Peyer's patch (tissue), 4 donors: ENCODE measurements around the gene USO1. TPM values are rescaled to one million over a fixed set of nuclear protein-coding genes. Genes with fewer than 3 reads are reported as not detected.
A peak's percentile ranks its signal among the peaks of the same experiment; 100 is the strongest.

Experiments used
- DNase-seq, 3 donors: peaks; one replicate each; pipeline ENCODE4 v3.0.0-alpha.2; 2017 to 2019
- H3K27ac ChIP-seq, 4 donors: fragments of 200-600 bp; sonication (generic); one replicate each; pipeline ENCODE4 v1.5.1; 2016 to 2019
- H3K27me3 ChIP-seq, 2 donors: fragments of 200-600 bp; sonication (generic); one replicate each; pipeline ENCODE4 v1.5.1; 2019
- H3K36me3 ChIP-seq, 3 donors: fragments of 200-600 bp; sonication (generic); one replicate each; pipeline ENCODE4 v1.5.1; 2016 to 2019
- H3K4me1 ChIP-seq, 4 donors: fragments of 200-600 bp; sonication (generic); one replicate each; pipeline ENCODE4 v1.5.1; 2016 to 2019
- H3K4me3 ChIP-seq, 4 donors: fragments of 200-600 bp; sonication (generic); 1 replicate in 3 of 4; 2 replicates in 1 of 4; pipeline ENCODE4 v1.5.1; 2016 to 2019; ENCODE audit warnings: mild to moderate bottlenecking in 1 of 4
- H3K9me3 ChIP-seq, 4 donors: fragments of 200-600 bp; sonication (generic); one replicate each; pipeline ENCODE4 v1.5.1; 2016 to 2019; ENCODE audit warnings: mild to moderate bottlenecking in 1 of 4
- CTCF ChIP-seq, 6 experiments: fragments of 450-650 bp in 4 of 6; fragments of 200-600 bp in 2 of 6; sonication (generic) in 1 of 6; IDR thresholded peaks; one replicate each; pipeline ENCODE4 v1.5.1; 2017 to 2019; ENCODE audit warnings: antibody characterized with exemption in 6 of 6, mild to moderate bottlenecking in 3 of 6, moderate library complexity in 1 of 6
- POLR2A ChIP-seq, 2 donors: fragments of 450-650 bp; IDR thresholded peaks; one replicate each; pipeline ENCODE4 v1.5.1; 2017; ENCODE audit warnings: antibody characterized with exemption in 2 of 2, mild to moderate bottlenecking in 2 of 2, moderate library complexity in 2 of 2
- total RNA-seq, 4 donors: library from RNA; depleted of rRNA; stranded (reverse); fragments of >200 nt; gene quantifications; one replicate each; pipeline ENCODE4 v1.1.0, GENCODE V29; 2016

The USO1 gene
- total RNA-seq, 4 donors from 2014 or later: 34.5 to 106 (median 48.2) TPM

- Histone ChIP-seq H3K36me3 (no peaks in the 10 kb centered on the region), H3K4me3 (no peak overlapping the region), H3K4me1 (peaks cover 0 to 7% (median 0%) of the 10 kb centered on the region in 4 donors), H3K27ac (peak overlapping the region in 1 of 4 donors; percentile 5), H3K27me3 (no peaks in the 10 kb centered on the region), H3K9me3 (no peaks in the 10 kb centered on the region)
- no peak for DNase-seq
- no peak for TF ChIP-seq POLR2A (IDR thresholded peaks at IDR 0.05)
- TF ChIP-seq CTCF (IDR thresholded peaks at IDR 0.05): no peak
Observed at GRCh38 chr4:75745721-75746199, 21.4 kb downstream of the USO1 start.

- Histone ChIP-seq H3K4me1 (no peaks in the 10 kb centered on the region), H3K4me3 (no peak overlapping the region), H3K9me3 (no peaks in the 10 kb centered on the region), H3K27me3 (no peaks in the 10 kb centered on the region), H3K27ac (no peak overlapping the region), H3K36me3 (peaks cover 0 to 37% (median 0%) of the 10 kb centered on the region in 3 donors)
- no peak for TF ChIP-seq POLR2A (IDR thresholded peaks at IDR 0.05)
- TF ChIP-seq CTCF (IDR thresholded peaks at IDR 0.05): no peak
- DNase-seq: no peak
Observed at GRCh38 chr4:75752637-75753036, 28.3 kb downstream of the USO1 start.

GRCh38 chr4:75769036-75769435 is 44.7 kb downstream of the USO1 start:
- DNase-seq: no peak
- no peak overlapping the region for H3K27ac ChIP-seq
- H3K4me3 ChIP-seq: no peak overlapping the region
- no peaks in the 10 kb centered on the region for H3K4me1 ChIP-seq
- peaks cover 0 to 43% (median 0%) of the 10 kb centered on the region in 3 donors for H3K36me3 ChIP-seq
- TF ChIP-seq CTCF (IDR thresholded peaks at IDR 0.05): no peak
- TF ChIP-seq POLR2A (IDR thresholded peaks at IDR 0.05): no peak
- H3K9me3 ChIP-seq: no peaks in the 10 kb centered on the region
- H3K27me3 ChIP-seq: no peaks in the 10 kb centered on the region

- Histone ChIP-seq H3K4me3 (no peak overlapping the region), H3K27me3 (no peaks in the 10 kb centered on the region), H3K27ac (no peak overlapping the region), H3K4me1 (no peaks in the 10 kb centered on the region), H3K36me3 (peaks cover 0 to 68% (median 0%) of the 10 kb centered on the region in 3 donors), H3K9me3 (no peaks in the 10 kb centered on the region)
- TF ChIP-seq POLR2A (IDR thresholded peaks at IDR 0.05) (no peak), CTCF (IDR thresholded peaks at IDR 0.05) (no peak)
- DNase-seq: no peak
Observed at GRCh38 chr4:75771607-75772006, 47.2 kb downstream of the USO1 start.

- H3K36me3 ChIP-seq: peaks cover 0 to 82% (median 0%) of the 10 kb centered on the region in 3 donors
Observed at GRCh38 chr4:75777589-75777988, 53.2 kb downstream of the USO1 start.

More at GRCh38 chr4:75777589-75777988, 53.2 kb downstream of the USO1 start:
- no peak for DNase-seq
- TF ChIP-seq CTCF (IDR thresholded peaks at IDR 0.05): no peak
- no peak for TF ChIP-seq POLR2A (IDR thresholded peaks at IDR 0.05)
- Histone ChIP-seq H3K9me3 (no peaks in the 10 kb centered on the region), H3K27me3 (no peaks in the 10 kb centered on the region), H3K4me3 (no peak overlapping the region), H3K27ac (no peak overlapping the region), H3K4me1 (no peaks in the 10 kb centered on the region)
